Parathyroid adenoma (tissue), 2 donors: ENCODE data around the gene CCDC102A.
"Not testable (repeated sequence)": the region's sequence is repeated elsewhere in the genome, so short reads cannot be mapped to it uniquely, and the experiment has no call there.

Source experiments
- H2AFZ ChIP-seq: fragments of 300-600 bp; sonication (generic); one replicate; pipeline ENCODE4 v1.7.0; 2017; ENCODE audit warnings: antibody characterized with exemption, mild to moderate bottlenecking
- H3K27ac ChIP-seq: fragments of 300-600 bp; sonication (generic); one replicate; pipeline ENCODE4 v1.7.0; 2017
- H3K27me3 ChIP-seq: fragments of 300-600 bp; sonication (generic); one replicate; pipeline ENCODE4 v1.7.0; 2017; ENCODE audit warnings: low read length; ENCODE audit not compliant: control insufficient read depth, insufficient read depth
- H3K36me3 ChIP-seq: fragments of 300-600 bp; sonication (generic); one replicate; pipeline ENCODE4 v1.7.0; 2017; ENCODE audit warnings: low read length; ENCODE audit not compliant: control insufficient read depth, insufficient read depth
- H3K4me1 ChIP-seq: fragments of 300-600 bp; sonication (generic); one replicate; pipeline ENCODE4 v1.7.0; 2017; ENCODE audit warnings: control low read depth
- H3K4me2 ChIP-seq: fragments of 300-600 bp; sonication (generic); one replicate; pipeline ENCODE4 v1.7.0; 2017; ENCODE audit warnings: low read length
- H3K4me3 ChIP-seq: fragments of 300-600 bp; sonication (generic); one replicate; pipeline ENCODE4 v1.7.0; 2017; ENCODE audit warnings: low read depth, low read length
- H3K79me2 ChIP-seq: fragments of 300-600 bp; sonication (generic); one replicate; pipeline ENCODE4 v1.7.0; 2017; ENCODE audit warnings: control low read depth
- H3K9ac ChIP-seq: fragments of 300-600 bp; sonication (generic); one replicate; pipeline ENCODE4 v1.7.0; 2017; ENCODE audit warnings: mild to moderate bottlenecking
- H3K9me3 ChIP-seq: fragments of 300-600 bp; sonication (generic); one replicate; pipeline ENCODE4 v1.7.0; 2017; ENCODE audit warnings: low read length; ENCODE audit not compliant: control insufficient read depth
- TF ChIP-seq, protein P1 (sequence below): fragments of 300-600 bp; sonication (generic); IDR thresholded peaks from one replicate; pipeline ENCODE4 v1.7.0; 2017; ENCODE audit warnings: antibody characterized with exemption, mild to moderate bottlenecking
- donor health status: primary hyperparathyroidism.

The CCDC102A gene

DNA sequence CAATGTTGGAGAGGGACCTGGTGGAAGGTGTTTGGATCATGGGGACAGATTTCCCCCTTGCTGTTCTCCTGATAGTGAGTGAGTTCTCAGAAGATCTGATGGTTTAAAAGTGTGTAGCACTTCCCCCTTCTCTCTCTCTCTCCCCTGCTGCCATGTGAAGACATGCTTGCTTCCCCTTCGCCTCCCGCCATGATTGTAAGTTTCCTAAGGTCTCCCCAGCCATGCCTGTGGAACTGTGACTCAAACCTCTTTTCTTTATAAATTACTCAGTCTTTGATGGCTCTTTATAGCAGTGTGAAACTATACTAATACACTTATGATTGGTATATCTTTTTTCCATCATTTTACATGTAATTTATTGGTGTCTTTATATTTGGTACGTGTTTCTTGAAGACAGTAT lies 19.5 kb upstream of the CCDC102A start:
- TF ChIP-seq, protein P1, sequence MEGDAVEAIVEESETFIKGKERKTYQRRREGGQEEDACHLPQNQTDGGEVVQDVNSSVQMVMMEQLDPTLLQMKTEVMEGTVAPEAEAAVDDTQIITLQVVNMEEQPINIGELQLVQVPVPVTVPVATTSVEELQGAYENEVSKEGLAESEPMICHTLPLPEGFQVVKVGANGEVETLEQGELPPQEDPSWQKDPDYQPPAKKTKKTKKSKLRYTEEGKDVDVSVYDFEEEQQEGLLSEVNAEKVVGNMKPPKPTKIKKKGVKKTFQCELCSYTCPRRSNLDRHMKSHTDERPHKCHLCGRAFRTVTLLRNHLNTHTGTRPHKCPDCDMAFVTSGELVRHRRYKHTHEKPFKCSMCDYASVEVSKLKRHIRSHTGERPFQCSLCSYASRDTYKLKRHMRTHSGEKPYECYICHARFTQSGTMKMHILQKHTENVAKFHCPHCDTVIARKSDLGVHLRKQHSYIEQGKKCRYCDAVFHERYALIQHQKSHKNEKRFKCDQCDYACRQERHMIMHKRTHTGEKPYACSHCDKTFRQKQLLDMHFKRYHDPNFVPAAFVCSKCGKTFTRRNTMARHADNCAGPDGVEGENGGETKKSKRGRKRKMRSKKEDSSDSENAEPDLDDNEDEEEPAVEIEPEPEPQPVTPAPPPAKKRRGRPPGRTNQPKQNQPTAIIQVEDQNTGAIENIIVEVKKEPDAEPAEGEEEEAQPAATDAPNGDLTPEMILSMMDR: no peak
- Histone ChIP-seq H3K9me3 (no peaks in the 10 kb centered on the region), H3K27ac (no peak overlapping the region)

DNA sequence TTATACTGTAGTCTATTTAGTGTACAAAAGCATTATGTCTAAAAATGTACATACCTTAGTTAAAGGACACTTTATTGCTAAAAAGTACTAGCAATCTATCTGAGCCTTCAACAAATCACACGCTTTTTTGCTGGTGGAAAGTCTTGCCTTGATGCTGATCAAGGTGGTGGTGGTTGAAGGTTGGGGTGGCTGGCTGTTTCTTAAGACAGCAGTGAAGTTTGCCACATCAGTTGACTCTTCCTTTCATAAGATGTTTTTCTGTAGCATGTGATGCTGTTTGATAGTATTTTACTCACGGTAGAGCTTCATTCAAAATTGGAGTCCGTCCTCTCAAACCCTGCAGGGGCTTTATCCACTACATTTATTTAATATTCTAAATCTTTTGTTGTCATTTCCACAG lies 14.7 kb upstream of the CCDC102A start:
- H3K79me2 ChIP-seq: no peaks in the 10 kb centered on the region
- no peak overlapping the region for H3K27ac ChIP-seq
- no peaks in the 10 kb centered on the region for H3K36me3 ChIP-seq
- H3K27me3 ChIP-seq: no peaks in the 10 kb centered on the region
- TF ChIP-seq, protein P1: no peak
- peaks cover 2% of the 10 kb centered on the region for H3K4me1 ChIP-seq
- no peak overlapping the region for H2AFZ ChIP-seq
- no peaks in the 10 kb centered on the region for H3K9me3 ChIP-seq
- no peak overlapping the region for H3K9ac ChIP-seq
- no peak overlapping the region for H3K4me3 ChIP-seq
- no peak overlapping the region for H3K4me2 ChIP-seq

More for the DNA sequence above, 19.5 kb upstream of the CCDC102A start:
- no peak overlapping the region for H3K4me2 ChIP-seq
- H3K27me3 ChIP-seq: no peaks in the 10 kb centered on the region
- no peak overlapping the region for H3K9ac ChIP-seq
- no peak overlapping the region for H3K4me3 ChIP-seq
- H3K36me3 ChIP-seq: no peaks in the 10 kb centered on the region
- H3K4me1 ChIP-seq: no peaks in the 10 kb centered on the region
- H3K79me2 ChIP-seq: no peaks in the 10 kb centered on the region
- H2AFZ ChIP-seq: no peak overlapping the region

DNA sequence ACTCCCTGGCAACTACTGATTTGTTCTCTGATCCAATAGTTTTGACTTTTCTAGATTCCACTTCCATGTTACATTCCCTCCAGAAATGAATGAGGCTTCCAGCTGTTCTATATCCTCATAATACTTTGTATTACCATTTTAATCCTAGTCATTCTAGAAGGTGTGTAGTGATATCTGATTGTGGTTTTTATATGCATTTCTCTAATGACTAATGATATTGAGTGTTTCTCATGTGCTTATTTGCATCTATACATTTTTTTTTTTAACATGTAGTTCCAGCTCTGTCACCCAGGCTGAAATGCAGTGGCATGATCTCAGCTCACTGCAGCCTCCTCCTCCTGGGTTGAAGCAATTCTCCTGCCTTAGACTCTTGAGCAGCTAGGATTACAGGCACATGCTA lies 13.4 kb upstream of the CCDC102A start:
- Histone ChIP-seq H3K27me3 (no peaks in the 10 kb centered on the region), H3K4me1 (peaks cover 2% of the 10 kb centered on the region), H3K79me2 (no peaks in the 10 kb centered on the region), H3K9ac (no peak overlapping the region), H3K4me2 (no peak overlapping the region), H3K4me3 (no peak overlapping the region), H2AFZ (no peak overlapping the region), H3K36me3 (no peaks in the 10 kb centered on the region), H3K9me3 (no peaks in the 10 kb centered on the region), H3K27ac (no peak overlapping the region)
- TF ChIP-seq, protein P1: no peak

DNA sequence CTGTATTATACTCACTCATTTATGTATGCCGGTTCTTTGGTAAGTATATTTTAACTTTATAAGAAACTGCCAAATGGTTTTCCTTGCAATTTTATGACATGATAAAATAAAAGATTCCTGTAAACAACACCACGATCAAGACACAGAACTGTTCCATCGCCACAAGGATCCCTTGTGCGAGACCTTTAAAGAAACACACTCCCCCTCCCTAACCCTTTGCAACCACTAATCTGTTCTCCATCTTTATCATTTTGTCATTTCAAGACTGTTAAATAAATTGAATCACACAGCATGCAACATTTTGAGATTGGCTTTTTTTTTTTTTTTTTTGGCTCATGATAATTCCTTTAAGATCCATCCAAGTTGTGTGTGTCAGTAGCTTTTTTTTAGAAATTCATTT lies 12.0 kb upstream of the CCDC102A start:
- H3K27ac ChIP-seq: no peak overlapping the region
- H3K4me1 ChIP-seq: peaks cover 2% of the 10 kb centered on the region
- no peaks in the 10 kb centered on the region for H3K9me3 ChIP-seq
- no peak overlapping the region for H3K9ac ChIP-seq
- no peak overlapping the region for H3K4me3 ChIP-seq
- no peak overlapping the region for H3K4me2 ChIP-seq
- H2AFZ ChIP-seq: no peak overlapping the region
- TF ChIP-seq, protein P1: no peak
- no peaks in the 10 kb centered on the region for H3K79me2 ChIP-seq
- no peaks in the 10 kb centered on the region for H3K36me3 ChIP-seq
- H3K27me3 ChIP-seq: no peaks in the 10 kb centered on the region

DNA sequence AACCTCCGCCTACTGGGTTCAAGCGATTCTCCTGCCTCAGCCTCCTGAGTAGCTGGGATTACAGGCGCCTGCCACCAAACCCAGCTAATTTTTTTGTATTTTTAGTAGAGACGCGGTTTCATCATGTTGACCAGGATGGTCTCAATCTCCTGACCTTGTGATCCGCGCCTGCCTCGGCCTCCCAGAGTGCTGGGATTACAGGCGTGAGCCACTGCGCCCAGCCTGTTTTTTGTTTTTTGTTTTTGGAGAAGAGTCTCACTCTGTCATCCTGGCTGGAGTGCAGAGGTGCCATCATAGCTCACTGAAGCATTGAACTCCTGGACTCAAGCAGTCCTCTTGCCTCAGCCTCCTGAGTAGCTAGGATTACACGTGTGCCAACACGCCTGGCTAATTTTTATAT lies 11.2 kb upstream of the CCDC102A start:
- not testable (repeated sequence) for H3K4me3 ChIP-seq, H3K4me2 ChIP-seq, H3K9me3 ChIP-seq, H3K9ac ChIP-seq, H3K27ac ChIP-seq, H3K79me2 ChIP-seq, H3K36me3 ChIP-seq, H3K27me3 ChIP-seq, H2AFZ ChIP-seq, H3K4me1 ChIP-seq
